RPMI7951 (cell line): ENCODE data around the gene NEAT1. TPM values are rescaled to one million over a fixed set of nuclear protein-coding genes. Genes with fewer than 3 reads are reported as not detected.
"Not testable (repeated sequence)": the region's sequence is repeated elsewhere in the genome, so short reads cannot be mapped to it uniquely, and the experiment has no call there.

Experiments used
- DNase-seq: peaks from one replicate; pipeline ENCODE4 v3.0.0-alpha.2; 2012; ENCODE audit warnings: low read depth
- total RNA-seq: library from RNA; depleted of rRNA; stranded (reverse); fragments of >200 nt; shearing (Covaris generic); gene quantifications from 2 replicates; pipeline ENCODE4 v1.2.3, GENCODE V29; 2014

NEAT1 gene
- total RNA-seq, 1 experiment from 2014 or later, result 4.7 TPM

GRCh38 chr11:65404638-65405339 lies 17.8 kb upstream of the NEAT1 start:
- no peak for DNase-seq

- DNase-seq, result no peak
These were observed 11.5 kb upstream of the NEAT1 start for GRCh38 chr11:65410936-65411680.

- no peak for DNase-seq
These were observed 10.9 kb upstream of the NEAT1 start for GRCh38 chr11:65411681-65412070.

GRCh38 chr11:65412271-65413076 lies 10.1 kb upstream of the NEAT1 start:
- no peak for DNase-seq

- not testable (repeated sequence) for DNase-seq
These were observed 9.4 kb upstream of the NEAT1 start for GRCh38 chr11:65413077-65413664.

GRCh38 chr11:65414776-65415498 lies 7.7 kb upstream of the NEAT1 start:
- DNase-seq, result no peak

GRCh38 chr11:65415499-65416340 lies 6.9 kb upstream of the NEAT1 start:
- DNase-seq, result no peak

- peak; percentile 74 for DNase-seq
These were observed 6.2 kb upstream of the NEAT1 start for GRCh38 chr11:65416341-65416824.

GRCh38 chr11:65416841-65417701 lies 5.5 kb upstream of the NEAT1 start:
- DNase-seq, result no peak

- no peak for DNase-seq
These were observed 4.7 kb upstream of the NEAT1 start for GRCh38 chr11:65417702-65418430.

GRCh38 chr11:65418431-65418680 lies 4.2 kb upstream of the NEAT1 start:
- DNase-seq, result no peak

GRCh38 chr11:65418681-65419459 lies 3.7 kb upstream of the NEAT1 start:
- peak; percentile 99 for DNase-seq

- DNase-seq, result no peak
These were observed 3.2 kb upstream of the NEAT1 start for GRCh38 chr11:65419460-65419771.

GRCh38 chr11:65419772-65420481 lies 2.7 kb upstream of the NEAT1 start:
- peak; percentile 91 for DNase-seq

- DNase-seq, result no peak
These were observed 2.1 kb upstream of the NEAT1 start for GRCh38 chr11:65420506-65420905.

- DNase-seq, result peak; percentile 96
These were observed 1.4 kb upstream of the NEAT1 start for GRCh38 chr11:65420979-65421793.
